VCaP (cell line): ENCODE measurements around the gene REEP5.
"Not testable (repeated sequence)": the region's sequence is repeated elsewhere in the genome, so short reads cannot be mapped to it uniquely, and the experiment has no call there.

ENCODE experiments used
- H3K27ac ChIP-seq: fragments of 450-650 bp; 2 replicates; pipeline ENCODE4 v1.5.1; 2017
- CTCF ChIP-seq: fragments of 450-650 bp; conservative IDR thresholded peaks from 2 replicates; pipeline ENCODE4 v1.5.1; 2017; ENCODE audit warnings: mild to moderate bottlenecking, moderate library complexity

Gene REEP5

GRCh38 chr5:112921833-112922817 lies at the start of gene REEP5:
TSS of gene REEP5 (minus strand) at chr5:112922227. CDS start at chr5:112922190, 37 bp downstream.
- peak; percentile 97 for TF ChIP-seq CTCF
- peak within 1 kb of the TSS; percentile 96 for H3K27ac ChIP-seq

- TF ChIP-seq CTCF: no peak
- no peak overlapping the region for H3K27ac ChIP-seq
These were observed 49.2 kb upstream of the REEP5 start for GRCh38 chr5:112971276-112971675.

GRCh38 chr5:112968411-112969106 lies 46.5 kb upstream of the REEP5 start:
- no peak for TF ChIP-seq CTCF
- peak overlapping the region; percentile 34; the same call in 1 of the 2 replicates for H3K27ac ChIP-seq

- no peak overlapping the region for H3K27ac ChIP-seq
- TF ChIP-seq CTCF: no peak
These were observed 45.6 kb upstream of the REEP5 start for GRCh38 chr5:112967520-112968083.

- no peak for TF ChIP-seq CTCF
- no peak overlapping the region for H3K27ac ChIP-seq
These were observed 43.8 kb upstream of the REEP5 start for GRCh38 chr5:112965733-112966306.

- not testable (repeated sequence) for H3K27ac ChIP-seq
These were observed 41.3 kb upstream of the REEP5 start for GRCh38 chr5:112963374-112963733.

- no peak overlapping the region for H3K27ac ChIP-seq
- no peak for TF ChIP-seq CTCF
These were observed 39.0 kb upstream of the REEP5 start for GRCh38 chr5:112960863-112961504.
